M059J (cell line): Measurements from ENCODE around the gene KRTAP10-7. TPM values are rescaled to one million over a fixed set of nuclear protein-coding genes. Genes with fewer than 3 reads are reported as not detected.
"Not testable (repeated sequence)": the region's sequence is repeated elsewhere in the genome, so short reads cannot be mapped to it uniquely, and the experiment has no call there.

Source experiments
- DNase-seq: peaks from one replicate; pipeline ENCODE4 v3.0.0-alpha.2; 2012; ENCODE audit warnings: low read depth
- total RNA-seq: library from RNA; depleted of rRNA; stranded (reverse); fragments of >200 nt; shearing (Covaris generic); gene quantifications from 2 replicates; pipeline ENCODE4 v1.2.3, GENCODE V29; 2014; rRNA removed

Gene KRTAP10-7
- not detected in 2 replicates for total RNA-seq

- DNase-seq, result not testable (repeated sequence)
Measured at GRCh38 chr21:44600118-44600978, at the start of gene KRTAP10-7. KRTAP10-7 (plus strand) TSS chr21:44600597; CDS start chr21:44600622, 25 bp downstream.

- DNase-seq, result no peak
Measured at GRCh38 chr21:44550807-44551206, 49.6 kb upstream of the KRTAP10-7 start.

- no peak for DNase-seq
Measured at GRCh38 chr21:44551340-44551961, 48.9 kb upstream of the KRTAP10-7 start, which contains the start of gene KRTAP10-2. KRTAP10-2 (minus strand) TSS chr21:44551505; CDS start chr21:44551458, 47 bp downstream.

- DNase-seq, result no peak
Measured at GRCh38 chr21:44552136-44552535, 48.3 kb upstream of the KRTAP10-7 start.

- DNase-seq, result no peak
Measured at GRCh38 chr21:44552681-44553080, 47.7 kb upstream of the KRTAP10-7 start.

GRCh38 chr21:44555200-44555875, 45.1 kb upstream of the KRTAP10-7 start:
- no peak for DNase-seq

GRCh38 chr21:44556879-44557278, 43.5 kb upstream of the KRTAP10-7 start:
- no peak for DNase-seq

GRCh38 chr21:44557491-44558328, 42.7 kb upstream of the KRTAP10-7 start:
- no peak for DNase-seq

- DNase-seq, result not testable (repeated sequence)
Measured at GRCh38 chr21:44558329-44558675, 42.1 kb upstream of the KRTAP10-7 start.

- no peak for DNase-seq
Measured at GRCh38 chr21:44558695-44559094, 41.7 kb upstream of the KRTAP10-7 start, which contains the start of gene KRTAP10-3. KRTAP10-3 (minus strand) TSS chr21:44558795; CDS start chr21:44558715, 80 bp downstream.

GRCh38 chr21:44564099-44564498, 36.3 kb upstream of the KRTAP10-7 start:
- DNase-seq, result no peak

- DNase-seq, result no peak
Measured at GRCh38 chr21:44564886-44565598, 35.4 kb upstream of the KRTAP10-7 start.

GRCh38 chr21:44566403-44566802, 34.0 kb upstream of the KRTAP10-7 start:
- no peak for DNase-seq

- DNase-seq, result no peak
Measured at GRCh38 chr21:44567481-44568171, 32.8 kb upstream of the KRTAP10-7 start.

- DNase-seq, result no peak
Measured at GRCh38 chr21:44568261-44568660, 32.1 kb upstream of the KRTAP10-7 start.

- DNase-seq, result no peak
Measured at GRCh38 chr21:44568667-44569556, 31.5 kb upstream of the KRTAP10-7 start.

GRCh38 chr21:44569861-44570517, 30.4 kb upstream of the KRTAP10-7 start:
- DNase-seq, result no peak

GRCh38 chr21:44571296-44571695, 29.1 kb upstream of the KRTAP10-7 start:
- no peak for DNase-seq
